HepG2 (cell line): ENCODE data around the gene AREL1. TPM values are rescaled to one million over a fixed set of nuclear protein-coding genes. Genes with fewer than 3 reads are reported as not detected.

Experiments
- ARHGAP35 ChIP-seq: sonication (generic); formaldehyde crosslinking; IDR thresholded peaks from 2 replicates; pipeline ENCODE4 v1.9.0; 2022; ENCODE audit warnings: mild to moderate bottlenecking, inconsistent platforms, moderate library complexity, missing genetic modification reagents, borderline replicate concordance
- ATF1 ChIP-seq: IDR thresholded peaks from 2 replicates; pipeline ENCODE4 v1.6.1; 2016; ENCODE audit warnings: mild to moderate bottlenecking, control low read depth
- CBFB ChIP-seq: sonication (generic); formaldehyde crosslinking; IDR thresholded peaks from 2 replicates; pipeline ENCODE4 v1.4.0; 2020; ENCODE audit warnings: missing genetic modification reagents
- CREB1 ChIP-seq, 2 experiments: fragments of 450-650 bp in 1 of 2; IDR thresholded peaks; 2 replicates each; pipeline ENCODE4 v1.6.1; 2016 to 2017; ENCODE audit warnings: control low read depth in 1 of 2, mild to moderate bottlenecking in 1 of 2, missing compliant biosample characterization in 1 of 2, missing genetic modification characterization in 1 of 2
- GATA4 ChIP-seq: sonication (generic); IDR thresholded peaks from 2 replicates; pipeline ENCODE4 v1.6.1; 2016; ENCODE audit warnings: antibody characterized with exemption, low read depth, borderline replicate concordance
- HOXA3 ChIP-seq: sonication (generic); formaldehyde crosslinking; IDR thresholded peaks from 2 replicates; pipeline ENCODE4 v1.5.0; 2020; ENCODE audit warnings: missing genetic modification reagents
- JUNB ChIP-seq: sonication (generic); formaldehyde crosslinking; IDR thresholded peaks from 2 replicates; pipeline ENCODE4 v1.8.0; 2022; ENCODE audit warnings: missing genetic modification reagents, mild to moderate bottlenecking, borderline replicate concordance
- KDM5A ChIP-seq: fragments of 200-600 bp; sonication (generic); IDR thresholded peaks from 2 replicates; pipeline ENCODE4 v1.7.0; 2018; ENCODE audit warnings: antibody characterized with exemption, mild to moderate bottlenecking, low read length, borderline replicate concordance
- STAG1 ChIP-seq: sonication (generic); formaldehyde crosslinking; IDR thresholded peaks from 2 replicates; pipeline ENCODE4 v1.4.0; 2020; ENCODE audit warnings: missing genetic modification reagents
- TARDBP ChIP-seq: sonication (generic); formaldehyde crosslinking; IDR thresholded peaks from 2 replicates; pipeline ENCODE4 v1.8.0; 2022; ENCODE audit warnings: mild to moderate bottlenecking, missing genetic modification reagents
- ZNF329 ChIP-seq: sonication (generic); formaldehyde crosslinking; IDR thresholded peaks from 2 replicates; pipeline ENCODE4 v1.9.0; 2021; ENCODE audit warnings: low read depth, mild to moderate bottlenecking, missing genetic modification reagents
- ZNF335 ChIP-seq: sonication (generic); formaldehyde crosslinking; IDR thresholded peaks from 2 replicates; pipeline ENCODE4 v1.4.0; 2020; ENCODE audit warnings: missing genetic modification reagents
- ZNF724P ChIP-seq: sonication (generic); formaldehyde crosslinking; IDR thresholded peaks from 2 replicates; pipeline ENCODE4 v1.8.0; 2022; ENCODE audit warnings: missing genetic modification reagents, borderline replicate concordance
- polyA plus RNA-seq, 8 experiments: library from polyadenylated mRNA; depleted of rRNA in 3 of 8; stranded (reverse) in 7 of 8; unstranded in 1 of 8; fragments of >200 nt; fragmentation: Illumina TruSeq in 4 of 8; extraction: Trizol in 4 of 8; gene quantifications; 2 replicates each; pipeline versions ENCODE4 v1.2.1 to v1.2.3, GENCODE V29; 2011 to 2016; ENCODE audit warnings: low read depth in 4 of 8, missing spikeins in 1 of 8, mixed read lengths in 1 of 8; ENCODE audit not compliant: insufficient read depth in 1 of 8
- total RNA-seq, 5 experiments: library from RNA; depleted of rRNA; stranded (reverse); fragments of >200 nt; fragmentation: Illumina TruSeq; extraction: Trizol; gene quantifications; 2 replicates each; pipeline ENCODE4 v1.2.3, GENCODE V29; 2016; ENCODE audit warnings: low read depth in 1 of 5
- TF ChIP-seq, protein P1 (sequence below): IDR thresholded peaks from 2 replicates; pipeline ENCODE4 v1.6.1; 2012; ENCODE audit warnings: inconsistent platforms
- TF ChIP-seq, protein P2 (sequence below): sonication (generic); formaldehyde crosslinking; IDR thresholded peaks from 2 replicates; pipeline ENCODE4 v1.8.1; 2023; ENCODE audit warnings: mild to moderate bottlenecking, missing genetic modification reagents
- TF ChIP-seq, protein P3 (sequence below): sonication (generic); formaldehyde crosslinking; IDR thresholded peaks from 2 replicates; pipeline ENCODE4 v1.8.0; 2022; ENCODE audit warnings: missing genetic modification reagents, mild to moderate bottlenecking, inconsistent platforms, borderline replicate concordance
- TF ChIP-seq, protein P4 (sequence below): sonication (generic); formaldehyde crosslinking; IDR thresholded peaks from 2 replicates; pipeline ENCODE4 v1.4.0; 2020; ENCODE audit warnings: missing genetic modification reagents
- TF ChIP-seq, protein P5 (sequence below): sonication (generic); formaldehyde crosslinking; conservative IDR thresholded peaks from 2 replicates; pipeline ENCODE4 v1.8.0; 2022; ENCODE audit warnings: mild to moderate bottlenecking, moderate library complexity, missing genetic modification reagents

AREL1 gene
- total and polyA plus RNA-seq, 2 of the 13 experiments (the other 11 are each of a cell fraction or from before 2014, with no cell fraction given) = 21.3 to 25.4 TPM

DNA sequence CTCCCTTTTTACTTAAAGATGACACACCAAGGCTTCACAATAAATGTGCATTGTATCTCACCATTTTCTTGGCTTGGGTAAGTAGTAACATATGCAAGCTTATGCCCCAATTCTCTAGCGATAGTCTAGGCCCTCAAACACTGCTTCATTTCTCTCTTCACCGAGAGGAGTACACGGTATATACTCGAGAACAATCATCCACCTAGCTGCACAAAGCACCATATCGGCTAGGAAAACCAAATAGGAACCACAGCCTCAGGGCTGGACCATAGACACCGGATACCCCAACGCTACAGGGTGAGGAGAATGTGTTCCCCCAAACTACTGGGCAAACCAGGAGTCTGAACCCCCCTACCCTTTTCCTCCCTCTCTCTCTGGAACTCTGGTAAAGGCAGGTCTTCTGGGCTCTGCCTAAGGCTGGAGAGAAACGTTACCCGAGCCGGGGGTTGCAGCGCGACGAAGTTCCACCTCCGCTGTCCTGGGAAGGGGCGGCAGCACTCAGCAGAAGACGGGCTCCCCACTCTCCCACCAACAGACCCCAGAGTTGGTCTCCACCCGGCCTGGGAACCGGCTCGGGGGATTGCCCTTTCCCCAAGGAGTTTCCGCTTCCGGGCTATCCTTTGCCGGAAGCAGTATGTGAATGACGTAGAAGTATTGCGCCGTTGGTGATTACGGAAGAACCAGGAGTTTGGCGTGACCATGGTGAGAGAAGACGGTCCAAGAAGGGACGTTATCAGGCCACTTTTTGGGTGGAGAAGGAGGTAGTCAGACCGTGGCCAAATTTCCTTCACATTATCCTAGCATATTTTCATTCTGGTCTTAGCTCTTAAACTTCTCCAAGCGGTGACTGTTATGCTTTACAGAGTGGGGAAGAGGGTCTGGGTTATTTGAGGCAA is at the start of gene AREL1, which contains the start of gene FCF1 (continued):
- TF ChIP-seq, protein P1, sequence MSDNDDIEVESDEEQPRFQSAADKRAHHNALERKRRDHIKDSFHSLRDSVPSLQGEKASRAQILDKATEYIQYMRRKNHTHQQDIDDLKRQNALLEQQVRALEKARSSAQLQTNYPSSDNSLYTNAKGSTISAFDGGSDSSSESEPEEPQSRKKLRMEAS = peak; percentile 53
- TF ChIP-seq HOXA3 (CRISPR knock-in tag) (peak; percentile 97), ZNF724P (CRISPR knock-in tag) (0 out of 2 replicates have a peak, but pooled peaks have one; percentile 80), KDM5A (peak; percentile 91), ZNF335 (CRISPR knock-in tag) (peak; percentile 29; the same call in 1 of the 2 replicates), JUNB (CRISPR knock-in tag) (no peak), STAG1 (CRISPR knock-in tag) (0 out of 2 replicates have a peak, but pooled peaks have one; percentile 2), CREB1 (IDR thresholded peaks at IDR 0.05) (peak; percentile 97), CREB1 (CRISPR knock-in tag; IDR thresholded peaks at IDR 0.05) (peak; percentile 100), ZNF329 (CRISPR knock-in tag) (0 out of 2 replicates have a peak, but pooled peaks have one; percentile 27), TARDBP (CRISPR knock-in tag) (peak; percentile 84), ARHGAP35 (CRISPR knock-in tag) (peak; percentile 59; the same call in 1 of the 2 replicates), ATF1 (peak; percentile 99), GATA4 (no peak), CBFB (peak; percentile 66; the same call in 1 of the 2 replicates)
- TF ChIP-seq, protein P2, sequence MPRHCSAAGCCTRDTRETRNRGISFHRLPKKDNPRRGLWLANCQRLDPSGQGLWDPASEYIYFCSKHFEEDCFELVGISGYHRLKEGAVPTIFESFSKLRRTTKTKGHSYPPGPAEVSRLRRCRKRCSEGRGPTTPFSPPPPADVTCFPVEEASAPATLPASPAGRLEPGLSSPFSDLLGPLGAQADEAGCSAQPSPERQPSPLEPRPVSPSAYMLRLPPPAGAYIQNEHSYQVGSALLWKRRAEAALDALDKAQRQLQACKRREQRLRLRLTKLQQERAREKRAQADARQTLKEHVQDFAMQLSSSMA (CRISPR knock-in tag) = peak; percentile 42; the same call in 1 of the 2 replicates
- TF ChIP-seq, protein P3, sequence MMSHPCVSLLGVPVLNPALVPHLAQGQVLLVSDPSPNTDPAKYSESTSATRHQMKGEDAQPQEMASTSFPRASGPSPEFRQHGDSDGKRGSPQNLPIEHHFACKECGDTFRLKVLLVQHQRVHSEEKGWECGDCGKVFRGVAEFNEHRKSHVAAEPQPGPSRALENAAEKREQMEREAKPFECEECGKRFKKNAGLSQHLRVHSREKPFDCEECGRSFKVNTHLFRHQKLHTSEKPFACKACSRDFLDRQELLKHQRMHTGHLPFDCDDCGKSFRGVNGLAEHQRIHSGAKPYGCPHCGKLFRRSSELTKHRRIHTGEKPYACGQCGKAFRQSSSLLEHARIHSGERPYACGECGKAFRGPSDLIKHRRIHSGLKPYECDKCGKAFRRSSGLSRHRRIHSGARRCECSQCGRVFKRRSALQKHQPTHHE (CRISPR knock-in tag) = no peak
- TF ChIP-seq, protein P4, sequence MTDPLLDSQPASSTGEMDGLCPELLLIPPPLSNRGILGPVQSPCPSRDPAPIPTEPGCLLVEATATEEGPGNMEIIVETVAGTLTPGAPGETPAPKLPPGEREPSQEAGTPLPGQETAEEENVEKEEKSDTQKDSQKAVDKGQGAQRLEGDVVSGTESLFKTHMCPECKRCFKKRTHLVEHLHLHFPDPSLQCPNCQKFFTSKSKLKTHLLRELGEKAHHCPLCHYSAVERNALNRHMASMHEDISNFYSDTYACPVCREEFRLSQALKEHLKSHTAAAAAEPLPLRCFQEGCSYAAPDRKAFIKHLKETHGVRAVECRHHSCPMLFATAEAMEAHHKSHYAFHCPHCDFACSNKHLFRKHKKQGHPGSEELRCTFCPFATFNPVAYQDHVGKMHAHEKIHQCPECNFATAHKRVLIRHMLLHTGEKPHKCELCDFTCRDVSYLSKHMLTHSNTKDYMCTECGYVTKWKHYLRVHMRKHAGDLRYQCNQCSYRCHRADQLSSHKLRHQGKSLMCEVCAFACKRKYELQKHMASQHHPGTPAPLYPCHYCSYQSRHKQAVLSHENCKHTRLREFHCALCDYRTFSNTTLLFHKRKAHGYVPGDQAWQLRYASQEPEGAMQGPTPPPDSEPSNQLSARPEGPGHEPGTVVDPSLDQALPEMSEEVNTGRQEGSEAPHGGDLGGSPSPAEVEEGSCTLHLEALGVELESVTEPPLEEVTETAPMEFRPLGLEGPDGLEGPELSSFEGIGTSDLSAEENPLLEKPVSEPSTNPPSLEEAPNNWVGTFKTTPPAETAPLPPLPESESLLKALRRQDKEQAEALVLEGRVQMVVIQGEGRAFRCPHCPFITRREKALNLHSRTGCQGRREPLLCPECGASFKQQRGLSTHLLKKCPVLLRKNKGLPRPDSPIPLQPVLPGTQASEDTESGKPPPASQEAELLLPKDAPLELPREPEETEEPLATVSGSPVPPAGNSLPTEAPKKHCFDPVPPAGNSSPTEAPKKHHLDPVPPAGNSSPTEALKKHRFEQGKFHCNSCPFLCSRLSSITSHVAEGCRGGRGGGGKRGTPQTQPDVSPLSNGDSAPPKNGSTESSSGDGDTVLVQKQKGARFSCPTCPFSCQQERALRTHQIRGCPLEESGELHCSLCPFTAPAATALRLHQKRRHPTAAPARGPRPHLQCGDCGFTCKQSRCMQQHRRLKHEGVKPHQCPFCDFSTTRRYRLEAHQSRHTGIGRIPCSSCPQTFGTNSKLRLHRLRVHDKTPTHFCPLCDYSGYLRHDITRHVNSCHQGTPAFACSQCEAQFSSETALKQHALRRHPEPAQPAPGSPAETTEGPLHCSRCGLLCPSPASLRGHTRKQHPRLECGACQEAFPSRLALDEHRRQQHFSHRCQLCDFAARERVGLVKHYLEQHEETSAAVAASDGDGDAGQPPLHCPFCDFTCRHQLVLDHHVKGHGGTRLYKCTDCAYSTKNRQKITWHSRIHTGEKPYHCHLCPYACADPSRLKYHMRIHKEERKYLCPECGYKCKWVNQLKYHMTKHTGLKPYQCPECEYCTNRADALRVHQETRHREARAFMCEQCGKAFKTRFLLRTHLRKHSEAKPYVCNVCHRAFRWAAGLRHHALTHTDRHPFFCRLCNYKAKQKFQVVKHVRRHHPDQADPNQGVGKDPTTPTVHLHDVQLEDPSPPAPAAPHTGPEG (CRISPR knock-in tag) = no peak
- TF ChIP-seq, protein P5, sequence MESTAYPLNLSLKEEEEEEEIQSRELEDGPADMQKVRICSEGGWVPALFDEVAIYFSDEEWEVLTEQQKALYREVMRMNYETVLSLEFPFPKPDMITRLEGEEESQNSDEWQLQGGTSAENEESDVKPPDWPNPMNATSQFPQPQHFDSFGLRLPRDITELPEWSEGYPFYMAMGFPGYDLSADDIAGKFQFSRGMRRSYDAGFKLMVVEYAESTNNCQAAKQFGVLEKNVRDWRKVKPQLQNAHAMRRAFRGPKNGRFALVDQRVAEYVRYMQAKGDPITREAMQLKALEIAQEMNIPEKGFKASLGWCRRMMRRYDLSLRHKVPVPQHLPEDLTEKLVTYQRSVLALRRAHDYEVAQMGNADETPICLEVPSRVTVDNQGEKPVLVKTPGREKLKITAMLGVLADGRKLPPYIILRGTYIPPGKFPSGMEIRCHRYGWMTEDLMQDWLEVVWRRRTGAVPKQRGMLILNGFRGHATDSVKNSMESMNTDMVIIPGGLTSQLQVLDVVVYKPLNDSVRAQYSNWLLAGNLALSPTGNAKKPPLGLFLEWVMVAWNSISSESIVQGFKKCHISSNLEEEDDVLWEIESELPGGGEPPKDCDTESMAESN (CRISPR knock-in tag) = peak; percentile 78; the same call in 1 of the 2 replicates
